Nephron progenitor cell (in vitro differentiated cells): ENCODE results near the gene TRAF3.

Source experiments
- DNase-seq: peaks from one replicate; pipeline ENCODE4 v3.0.0; 2021
- H3K27ac Mint-ChIP-seq: 2 replicates; pipeline ENCODE4 v1.8.0; 2021; ENCODE audit warnings: mild to moderate bottlenecking, moderate library complexity, mixed read lengths
- H3K27me3 Mint-ChIP-seq: 2 replicates; pipeline ENCODE4 v1.8.0; 2021; ENCODE audit warnings: mild to moderate bottlenecking, low read depth, mixed read lengths; ENCODE audit not compliant: poor library complexity
- H3K36me3 Mint-ChIP-seq: 2 replicates; pipeline ENCODE4 v1.8.0; 2021; ENCODE audit warnings: low read depth, mixed read lengths
- H3K4me1 Mint-ChIP-seq: 2 replicates; pipeline ENCODE4 v1.8.0; 2021; ENCODE audit warnings: mixed read lengths
- H3K4me3 Mint-ChIP-seq: 2 replicates; pipeline ENCODE4 v1.8.0; 2021; ENCODE audit warnings: mild to moderate bottlenecking, moderate library complexity, mixed read lengths
- H3K9me3 Mint-ChIP-seq: 2 replicates; pipeline ENCODE4 v1.8.0; 2021; ENCODE audit warnings: mild to moderate bottlenecking, moderate library complexity, mixed read lengths
- CTCF ChIP-seq: fragments of 200-600 bp; sonication (generic); IDR thresholded peaks from 2 replicates; pipeline ENCODE4 v1.5.0; 2021; ENCODE audit warnings: antibody characterized with exemption

Gene TRAF3

GRCh38 chr14:102749393-102750305 is 27.6 kb upstream of the TRAF3 start:
- no peak for DNase-seq
- Mint-ChIP-seq H3K36me3 (no peaks in the 10 kb centered on the region), H3K4me1 (peaks cover 31% of the 10 kb centered on the region), H3K27ac (peak overlapping the region; percentile 91), H3K4me3 (peak overlapping the region; percentile 53), H3K27me3 (no peaks in the 10 kb centered on the region), H3K9me3 (no peaks in the 10 kb centered on the region)
- TF ChIP-seq CTCF: no peak

- DNase-seq: no peak
- H3K4me1 Mint-ChIP-seq: peaks cover 31% of the 10 kb centered on the region
- no peaks in the 10 kb centered on the region for H3K27me3 Mint-ChIP-seq
- no peak for TF ChIP-seq CTCF
- H3K27ac Mint-ChIP-seq: peak overlapping the region; percentile 91
- no peak overlapping the region for H3K4me3 Mint-ChIP-seq
- H3K36me3 Mint-ChIP-seq: no peaks in the 10 kb centered on the region
- H3K9me3 Mint-ChIP-seq: no peaks in the 10 kb centered on the region
These were observed 26.9 kb upstream of the TRAF3 start for GRCh38 chr14:102750376-102750775.

GRCh38 chr14:102751088-102751487 is 26.2 kb upstream of the TRAF3 start:
- Mint-ChIP-seq H3K4me1 (peaks cover 31% of the 10 kb centered on the region), H3K9me3 (no peaks in the 10 kb centered on the region), H3K36me3 (no peaks in the 10 kb centered on the region), H3K27ac (peak overlapping the region; percentile 83), H3K4me3 (no peak overlapping the region), H3K27me3 (no peaks in the 10 kb centered on the region)
- no peak for TF ChIP-seq CTCF
- DNase-seq: no peak

GRCh38 chr14:102752239-102752847 is 24.9 kb upstream of the TRAF3 start:
- no peaks in the 10 kb centered on the region for H3K36me3 Mint-ChIP-seq
- H3K9me3 Mint-ChIP-seq: no peaks in the 10 kb centered on the region
- H3K4me1 Mint-ChIP-seq: peaks cover 31% of the 10 kb centered on the region
- H3K4me3 Mint-ChIP-seq: no peak overlapping the region
- no peak overlapping the region for H3K27ac Mint-ChIP-seq
- H3K27me3 Mint-ChIP-seq: peaks cover 2% of the 10 kb centered on the region
- no peak for DNase-seq
- no peak for TF ChIP-seq CTCF

GRCh38 chr14:102754370-102755262 is 22.6 kb upstream of the TRAF3 start:
- TF ChIP-seq CTCF: no peak
- Mint-ChIP-seq H3K27ac (peak overlapping the region; percentile 44), H3K4me1 (peaks cover 29% of the 10 kb centered on the region), H3K27me3 (peaks cover 14% of the 10 kb centered on the region), H3K9me3 (no peaks in the 10 kb centered on the region), H3K4me3 (no peak overlapping the region), H3K36me3 (no peaks in the 10 kb centered on the region)
- DNase-seq: no peak
